NCI-H526 (cell line): ENCODE measurements around the gene TRPV6.
A peak's percentile ranks its signal among the peaks of the same experiment; 100 is the strongest.

Source experiments
- DNase-seq, 2 experiments: peaks; one replicate each; lab custom pipeline; 2025; lab: John Stamatoyannopoulos, UW

The TRPV6 gene

DNA sequence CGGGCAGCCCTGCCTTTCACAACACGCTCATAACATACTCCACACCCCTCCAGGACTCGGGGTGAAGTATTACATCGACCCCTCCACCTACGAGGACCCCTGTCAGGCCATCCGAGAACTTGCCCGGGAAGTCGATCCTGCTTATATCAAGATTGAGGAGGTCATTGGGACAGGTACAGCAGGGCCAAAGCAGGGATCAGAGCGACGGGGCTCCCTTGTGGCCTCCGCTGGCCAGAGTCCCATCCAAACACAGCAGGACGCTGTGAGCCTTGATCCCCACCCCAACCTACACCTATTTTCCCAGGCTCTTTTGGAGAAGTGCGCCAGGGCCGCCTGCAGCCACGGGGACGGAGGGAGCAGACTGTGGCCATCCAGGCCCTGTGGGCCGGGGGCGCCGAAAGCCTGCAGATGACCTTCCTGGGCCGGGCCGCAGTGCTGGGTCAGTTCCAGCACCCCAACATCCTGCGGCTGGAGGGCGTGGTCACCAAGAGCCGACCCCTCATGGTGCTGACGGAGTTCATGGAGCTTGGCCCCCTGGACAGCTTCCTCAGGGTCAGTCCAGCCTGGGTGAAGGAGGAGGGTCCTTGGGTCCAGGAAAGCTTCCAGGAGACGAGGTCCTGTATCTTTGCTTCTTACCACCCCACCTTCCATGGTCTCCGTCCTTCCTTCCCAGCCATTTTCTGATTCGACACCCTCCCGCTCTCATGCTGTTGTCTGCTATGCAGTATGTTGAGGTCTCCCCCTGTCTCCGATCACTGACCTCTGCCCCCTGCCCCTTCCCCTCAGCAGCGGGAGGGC lies 17.2 kb downstream of the TRPV6 start:
- DNase-seq: no peak

DNA sequence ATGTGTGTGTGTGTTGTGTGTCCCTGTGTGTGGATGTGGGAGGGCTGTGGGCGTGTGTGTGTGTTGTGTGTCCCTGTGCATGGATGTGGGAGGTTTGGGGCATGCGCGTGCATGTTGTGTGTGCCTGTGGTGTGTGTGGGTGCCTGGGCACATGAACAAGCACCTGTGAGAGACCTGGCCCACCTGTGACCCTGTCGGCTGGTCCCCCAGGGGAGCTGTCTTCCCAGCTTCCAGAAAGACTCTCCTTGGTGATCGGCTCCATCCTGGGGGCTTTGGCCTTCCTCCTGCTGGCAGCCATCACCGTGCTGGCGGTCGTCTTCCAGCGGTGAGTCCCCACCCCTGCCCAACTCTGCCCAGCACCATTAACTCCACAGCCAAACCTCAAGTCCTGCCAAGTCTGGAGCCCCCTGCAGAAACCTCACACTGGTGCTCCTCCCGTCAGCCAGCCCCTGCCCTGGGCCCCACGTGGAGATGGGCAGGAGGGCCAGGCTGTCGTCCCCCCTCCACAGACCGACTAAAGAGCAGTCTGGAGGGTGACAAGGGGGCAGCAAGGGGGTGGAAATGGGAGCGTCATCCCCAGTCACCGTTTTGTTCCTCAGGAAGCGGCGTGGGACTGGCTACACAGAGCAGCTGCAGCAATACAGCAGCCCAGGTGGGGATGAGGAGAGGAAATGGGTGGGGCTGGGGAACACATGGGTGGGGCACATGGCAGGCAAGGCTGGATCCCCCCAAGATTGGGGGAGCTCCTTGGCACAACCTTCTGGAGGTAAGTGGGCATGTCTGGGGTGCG lies 18.0 kb downstream of the TRPV6 start:
- no peak for DNase-seq

DNA sequence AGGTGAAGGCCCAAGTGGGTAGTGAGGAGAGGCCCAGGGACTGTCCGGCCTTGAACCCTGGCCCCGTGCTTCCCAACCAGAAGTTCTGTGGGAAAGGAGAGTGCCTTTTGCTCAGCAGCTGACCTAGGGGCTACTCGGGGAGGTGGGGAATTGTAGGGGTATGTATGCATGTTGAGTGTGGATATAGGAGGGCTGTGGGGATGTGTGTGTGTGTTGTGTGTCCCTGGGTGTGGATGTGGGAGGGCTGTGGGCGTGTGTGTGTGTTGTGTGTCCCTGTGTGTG lies 18.5 kb downstream of the TRPV6 start:
- DNase-seq: no peak

DNA sequence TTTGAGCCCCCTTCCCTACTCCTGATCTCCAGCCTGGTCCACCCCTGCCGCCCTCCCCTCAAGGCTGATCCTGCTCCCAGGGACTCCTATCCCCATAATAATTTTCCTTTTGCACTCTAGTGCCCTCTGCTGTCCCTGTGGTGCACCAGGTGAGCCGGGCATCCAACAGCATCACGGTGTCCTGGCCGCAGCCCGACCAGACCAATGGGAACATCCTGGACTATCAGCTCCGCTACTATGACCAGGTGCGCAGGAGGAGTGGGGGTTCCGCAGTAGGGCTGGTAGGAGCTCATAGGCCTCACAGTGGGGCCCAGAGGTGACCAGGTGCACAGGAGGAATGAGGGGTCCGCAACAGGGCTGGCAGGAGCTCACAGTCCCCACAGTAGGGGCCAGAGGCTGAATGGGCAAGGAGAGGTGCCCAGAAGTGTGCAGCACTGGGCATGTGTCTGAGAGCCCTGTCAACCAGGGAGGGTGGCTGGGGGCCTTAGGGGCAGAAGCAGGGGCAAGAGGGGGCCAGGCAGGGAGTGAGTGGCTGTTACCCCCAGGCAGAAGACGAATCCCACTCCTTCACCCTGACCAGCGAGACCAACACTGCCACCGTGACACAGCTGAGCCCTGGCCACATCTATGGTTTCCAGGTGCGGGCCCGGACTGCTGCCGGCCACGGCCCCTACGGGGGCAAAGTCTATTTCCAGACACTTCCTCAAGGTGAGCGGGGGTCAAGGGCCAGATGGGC lies 19.0 kb downstream of the TRPV6 start:
- DNase-seq: peak; percentile 9 to 71

DNA sequence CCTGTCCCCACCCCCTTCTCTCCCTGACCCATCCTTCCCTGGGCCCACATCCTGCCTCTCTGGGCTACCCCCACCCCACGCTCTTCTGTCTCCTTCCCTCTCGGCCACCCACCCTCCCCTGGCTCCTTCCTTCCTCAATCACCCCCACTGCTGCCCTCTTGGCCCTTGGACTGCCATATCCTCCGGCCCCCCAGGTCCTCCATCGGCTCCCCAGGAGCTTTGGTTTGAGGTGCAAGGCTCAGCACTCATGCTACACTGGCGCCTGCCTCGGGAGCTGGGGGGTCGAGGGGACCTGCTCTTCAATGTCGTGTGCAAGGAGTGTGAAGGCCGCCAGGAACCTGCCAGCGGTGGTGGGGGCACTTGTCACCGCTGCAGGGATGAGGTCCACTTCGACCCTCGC lies 19.8 kb downstream of the TRPV6 start:
- no peak for DNase-seq

DNA sequence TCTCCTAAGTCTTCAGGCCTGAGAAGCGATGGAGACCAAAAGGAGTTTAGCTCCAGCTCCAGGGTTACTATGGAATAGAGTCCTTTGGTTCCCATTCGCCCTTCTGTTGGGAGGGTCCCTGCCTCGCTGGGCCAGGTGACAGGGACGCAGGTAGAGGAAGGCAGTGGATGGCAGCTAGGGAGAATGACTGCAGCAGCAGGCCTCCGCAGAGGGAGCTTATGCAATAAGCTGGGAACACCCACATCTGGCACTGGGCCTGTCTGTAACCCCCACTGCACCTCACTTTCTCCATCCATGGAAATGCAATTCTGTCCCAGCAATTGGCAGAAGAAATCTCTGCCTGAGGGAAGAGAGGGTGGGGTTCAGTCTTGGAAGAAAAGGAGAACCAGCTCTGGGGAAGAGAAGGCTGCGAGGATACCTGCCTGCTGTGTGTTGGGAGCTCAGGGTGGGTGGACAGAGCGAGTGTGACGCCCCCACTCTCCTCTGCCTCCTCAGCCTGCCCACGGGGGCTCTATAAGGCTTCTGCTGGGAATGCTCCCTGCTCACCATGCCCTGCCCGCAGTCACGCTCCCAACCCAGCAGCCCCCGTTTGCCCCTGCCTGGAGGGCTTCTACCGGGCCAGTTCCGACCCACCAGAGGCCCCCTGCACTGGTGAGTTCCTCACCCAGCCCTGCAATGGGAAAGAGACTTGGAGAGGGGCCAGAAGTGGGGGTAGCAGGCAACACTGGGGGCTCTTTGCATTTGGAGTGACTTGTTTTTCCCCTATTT lies 20.4 kb downstream of the TRPV6 start:
- DNase-seq: no peak

DNA sequence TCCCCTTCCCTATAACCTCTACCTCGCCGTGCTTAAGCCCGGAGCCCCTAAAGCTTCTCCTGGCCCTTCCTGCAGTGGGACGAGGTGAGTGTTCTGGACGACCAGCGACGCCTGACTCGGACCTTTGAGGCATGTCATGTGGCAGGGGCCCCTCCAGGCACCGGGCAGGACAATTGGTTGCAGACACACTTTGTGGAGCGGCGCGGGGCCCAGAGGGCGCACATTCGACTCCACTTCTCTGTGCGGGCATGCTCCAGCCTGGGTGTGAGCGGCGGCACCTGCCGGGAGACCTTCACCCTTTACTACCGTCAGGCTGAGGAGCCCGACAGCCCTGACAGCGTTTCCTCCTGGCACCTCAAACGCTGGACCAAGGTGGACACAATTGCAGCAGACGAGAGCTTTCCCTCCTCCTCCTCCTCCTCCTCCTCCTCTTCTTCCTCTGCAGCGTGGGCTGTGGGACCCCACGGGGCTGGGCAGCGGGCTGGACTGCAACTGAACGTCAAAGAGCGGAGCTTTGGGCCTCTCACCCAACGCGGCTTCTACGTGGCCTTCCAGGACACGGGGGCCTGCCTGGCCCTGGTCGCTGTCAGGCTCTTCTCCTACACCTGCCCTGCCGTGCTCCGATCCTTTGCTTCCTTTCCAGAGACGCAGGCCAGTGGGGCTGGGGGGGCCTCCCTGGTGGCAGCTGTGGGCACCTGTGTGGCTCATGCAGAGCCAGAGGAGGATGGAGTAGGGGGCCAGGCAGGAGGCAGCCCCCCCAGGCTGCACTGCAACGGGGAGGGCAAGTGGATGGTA lies 21.5 kb downstream of the TRPV6 start:
- DNase-seq: no peak

DNA sequence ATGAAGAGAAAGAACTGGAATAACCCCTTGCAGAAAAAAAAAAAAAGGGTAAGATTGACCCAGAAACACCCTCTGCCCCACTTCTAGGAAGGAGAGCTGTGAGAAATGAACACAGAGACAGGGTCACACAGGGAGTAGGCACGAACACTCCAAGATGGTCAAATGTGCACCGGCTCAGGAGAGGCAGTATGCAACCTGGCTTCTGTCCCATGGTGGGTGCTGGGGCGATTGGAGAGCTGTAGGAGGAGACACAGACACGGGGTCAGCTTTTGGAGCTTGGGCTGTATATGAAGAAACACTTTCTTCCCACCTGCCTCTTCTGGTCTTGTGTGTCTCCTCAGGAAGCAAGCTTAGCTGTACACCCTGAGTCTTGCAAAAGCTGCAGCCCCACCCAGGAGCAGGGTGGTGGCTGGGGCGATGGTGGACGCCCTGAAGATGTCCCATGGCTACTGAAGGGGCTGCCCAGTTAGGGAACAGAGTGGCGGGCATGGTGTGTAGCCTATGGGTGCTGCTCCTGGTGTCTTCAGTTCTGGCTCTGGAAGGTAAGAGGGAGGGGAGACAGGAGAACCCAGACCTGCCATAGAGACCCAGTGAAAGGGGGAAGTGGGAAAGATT lies 22.7 kb downstream of the TRPV6 start:
- DNase-seq: no peak

DNA sequence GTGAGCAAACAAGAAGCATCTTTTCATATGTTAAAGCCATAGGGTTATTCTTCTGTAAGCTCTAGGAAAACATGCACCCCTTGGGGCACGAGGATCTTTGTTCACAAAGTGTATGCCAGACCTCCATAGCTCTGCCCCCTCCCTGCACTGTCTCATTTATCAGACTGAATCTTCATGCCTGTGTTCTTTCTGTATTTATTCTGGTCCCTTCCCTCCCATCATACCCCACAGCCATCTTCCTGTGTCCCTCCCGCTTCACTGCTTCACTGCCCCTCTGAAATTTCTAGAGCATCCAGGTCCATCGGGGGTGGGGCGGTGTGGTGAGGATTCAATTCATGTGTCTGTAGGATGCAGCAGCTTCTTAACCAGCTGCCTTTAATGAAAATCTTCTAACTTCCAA lies 23.2 kb downstream of the TRPV6 start:
- no peak for DNase-seq

DNA sequence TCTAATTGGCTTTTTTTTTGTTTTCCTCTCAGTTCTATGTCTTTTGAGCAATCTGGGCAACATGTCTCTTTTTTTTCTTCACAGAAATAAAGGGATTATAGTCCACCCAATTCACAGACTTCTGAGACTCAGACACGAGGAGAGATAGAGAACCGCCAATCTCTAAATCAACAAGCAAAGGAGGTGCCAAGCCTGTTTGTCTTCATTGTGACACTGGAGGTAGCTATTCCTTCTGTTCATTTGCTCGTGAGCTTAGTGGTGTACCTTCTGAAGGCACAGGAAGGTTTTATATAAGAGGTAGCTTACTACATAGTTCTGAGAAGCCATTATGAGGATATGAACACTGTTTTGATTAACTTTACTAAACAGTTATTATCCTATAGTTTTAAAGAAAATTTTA lies 24.6 kb downstream of the TRPV6 start:
- no peak for DNase-seq

DNA sequence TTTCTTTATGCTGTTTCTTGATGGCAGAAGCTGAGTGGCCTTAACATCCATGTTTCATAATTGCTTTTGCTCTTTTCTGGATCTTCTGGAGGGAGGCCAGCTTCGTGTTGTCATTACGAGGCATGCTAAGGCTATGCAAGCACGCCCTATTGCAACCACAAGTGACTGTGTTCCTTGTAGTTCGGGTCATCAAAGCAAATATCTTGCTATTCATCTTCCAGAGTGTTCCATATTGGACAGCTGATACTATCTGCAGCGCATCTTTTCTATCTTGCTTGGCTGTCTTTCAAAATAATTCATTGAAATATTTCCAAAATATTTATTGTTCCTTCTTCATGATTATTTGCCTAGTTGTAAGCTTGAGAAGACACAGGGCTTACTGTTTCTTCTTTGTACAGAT lies 25.7 kb downstream of the TRPV6 start:
- DNase-seq: no peak

DNA sequence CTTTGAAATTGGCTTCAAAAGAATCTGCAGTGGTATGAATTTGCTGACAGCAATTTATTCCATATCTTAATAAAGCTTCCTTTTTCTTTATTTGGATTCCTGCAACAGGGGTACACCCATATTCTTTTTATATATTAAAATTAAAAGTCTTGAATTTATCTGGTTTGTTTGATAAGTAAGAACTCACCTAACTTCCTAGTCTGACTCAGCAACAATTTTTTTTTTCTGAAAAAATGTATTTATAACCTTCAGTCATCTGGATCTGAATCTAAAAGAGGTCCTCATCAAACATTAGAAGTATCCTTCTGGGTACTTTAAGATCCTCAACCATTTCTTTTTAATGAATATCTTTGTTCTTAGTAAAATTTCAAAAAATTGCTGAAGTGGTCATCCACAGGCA lies 26.1 kb downstream of the TRPV6 start:
- no peak for DNase-seq

DNA sequence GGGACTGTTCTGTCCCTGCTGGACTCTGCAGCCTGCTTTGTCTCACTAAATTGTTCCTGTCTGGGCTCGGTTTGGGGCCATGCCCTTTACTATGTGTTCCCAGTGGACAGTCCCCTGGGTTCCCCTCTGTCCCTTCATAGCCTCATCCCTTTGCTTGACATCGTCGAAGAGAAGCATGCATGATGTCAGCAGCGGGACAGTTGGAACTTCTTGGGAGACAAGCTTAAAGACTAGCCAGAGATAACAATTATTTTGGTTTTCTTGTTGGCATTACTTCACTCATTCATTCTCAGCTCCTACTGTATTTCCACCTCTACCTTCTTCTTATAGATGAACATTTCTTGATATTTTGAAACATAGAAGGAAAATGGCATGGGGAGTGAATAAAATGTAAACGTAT lies 27.9 kb downstream of the TRPV6 start:
- no peak for DNase-seq

DNA sequence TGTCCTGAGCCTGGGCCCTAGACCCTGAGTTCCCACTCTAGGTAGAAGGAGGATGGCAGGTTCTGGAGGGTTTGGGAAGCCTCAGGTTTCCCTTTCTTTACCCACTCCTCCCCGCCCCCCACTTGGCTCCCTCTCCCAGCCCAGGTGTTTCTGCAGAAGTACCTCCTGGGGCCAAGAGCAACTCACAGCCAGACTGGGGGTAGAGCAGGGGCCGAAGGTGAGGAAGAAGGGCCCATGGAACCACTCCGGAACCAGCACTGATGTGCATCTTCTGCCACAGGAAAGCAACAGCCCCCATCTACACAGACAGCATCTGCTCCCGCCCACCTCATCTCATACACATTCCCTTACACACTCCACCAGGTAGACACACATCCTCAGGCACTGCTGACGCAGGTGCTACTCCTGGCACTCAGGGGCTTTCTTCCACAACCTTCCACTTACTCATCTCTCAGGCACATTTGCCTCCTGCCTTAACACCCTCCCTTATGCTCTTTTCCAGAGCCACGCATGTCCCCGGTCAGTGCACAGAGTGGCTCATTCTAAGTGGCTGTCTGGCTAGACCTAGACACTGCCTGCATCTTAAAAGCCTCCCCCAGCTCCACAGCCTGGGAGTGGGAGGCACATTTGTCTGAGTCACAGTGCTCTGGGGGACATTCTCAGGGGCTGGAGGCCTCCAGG lies 28.8 kb downstream of the TRPV6 start:
- DNase-seq: no peak

DNA sequence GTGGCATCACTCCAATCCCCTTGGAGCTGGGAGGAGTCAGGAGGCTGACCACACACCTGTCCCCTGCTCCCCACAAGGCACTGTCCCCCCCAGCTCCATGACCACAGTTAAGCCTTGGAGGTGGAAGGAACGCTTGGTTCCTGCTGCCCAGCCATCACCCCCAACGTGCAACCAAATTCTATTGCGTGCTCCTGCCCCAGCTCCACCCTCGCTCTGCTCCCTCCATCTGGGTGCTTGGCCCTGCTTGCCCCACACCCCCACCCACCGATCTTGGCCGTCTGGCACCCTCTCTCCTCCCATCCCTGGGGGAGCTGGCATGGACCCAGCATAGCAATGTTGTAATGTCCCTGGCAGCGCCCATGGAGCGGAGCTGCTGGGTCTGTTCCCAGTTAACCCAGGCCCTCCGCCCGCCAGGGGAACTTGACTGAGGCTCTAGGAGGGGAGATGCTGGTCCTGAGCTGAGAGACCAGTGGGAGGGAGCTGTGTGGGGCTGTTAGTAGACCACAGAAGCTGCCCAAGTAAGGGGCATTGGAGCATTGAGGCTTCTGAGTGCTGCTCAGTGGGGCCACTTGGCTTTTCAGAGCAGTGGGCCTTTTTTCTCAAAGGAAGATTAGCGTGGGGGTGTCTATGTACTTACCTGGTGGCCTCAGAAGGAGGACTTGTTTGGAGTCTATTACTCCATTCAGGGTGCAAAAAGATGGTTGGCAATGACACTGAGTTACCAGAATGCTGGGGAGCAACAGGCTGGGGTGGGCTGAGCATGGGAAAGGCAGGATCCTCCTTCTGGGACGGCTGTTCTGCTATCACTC lies 29.6 kb downstream of the TRPV6 start:
- no peak for DNase-seq

DNA sequence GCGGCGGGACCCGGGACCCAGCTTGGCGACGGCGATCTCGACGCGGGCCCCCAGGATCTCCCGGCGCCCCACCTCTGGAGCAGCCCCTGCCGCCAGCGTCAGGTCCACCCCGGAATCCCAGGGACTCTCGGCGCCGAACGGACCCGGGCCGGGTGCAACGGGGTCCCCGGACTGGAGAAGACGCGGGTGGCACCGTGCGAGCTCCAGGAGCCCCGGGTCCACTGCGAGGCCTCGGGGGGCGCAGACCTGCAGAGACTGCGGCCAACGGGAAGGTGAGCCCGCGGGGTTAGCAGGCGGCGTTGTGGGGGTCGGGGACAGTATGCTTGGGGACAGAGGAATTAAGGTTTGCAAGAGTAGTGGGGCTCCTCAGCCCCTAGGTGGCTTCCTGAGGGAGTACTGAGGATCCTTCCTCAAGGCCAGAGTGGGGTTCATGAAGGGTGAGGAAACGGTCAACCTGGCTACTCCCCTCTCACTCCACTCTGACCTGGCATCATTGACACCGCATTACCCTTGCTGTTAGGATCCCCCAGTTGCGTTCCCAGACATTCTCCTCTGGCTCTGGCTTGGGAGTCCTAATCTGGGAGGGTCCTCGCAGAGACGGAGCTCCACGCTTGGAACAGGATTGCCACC lies 30.3 kb downstream of the TRPV6 start:
- no peak for DNase-seq

DNA sequence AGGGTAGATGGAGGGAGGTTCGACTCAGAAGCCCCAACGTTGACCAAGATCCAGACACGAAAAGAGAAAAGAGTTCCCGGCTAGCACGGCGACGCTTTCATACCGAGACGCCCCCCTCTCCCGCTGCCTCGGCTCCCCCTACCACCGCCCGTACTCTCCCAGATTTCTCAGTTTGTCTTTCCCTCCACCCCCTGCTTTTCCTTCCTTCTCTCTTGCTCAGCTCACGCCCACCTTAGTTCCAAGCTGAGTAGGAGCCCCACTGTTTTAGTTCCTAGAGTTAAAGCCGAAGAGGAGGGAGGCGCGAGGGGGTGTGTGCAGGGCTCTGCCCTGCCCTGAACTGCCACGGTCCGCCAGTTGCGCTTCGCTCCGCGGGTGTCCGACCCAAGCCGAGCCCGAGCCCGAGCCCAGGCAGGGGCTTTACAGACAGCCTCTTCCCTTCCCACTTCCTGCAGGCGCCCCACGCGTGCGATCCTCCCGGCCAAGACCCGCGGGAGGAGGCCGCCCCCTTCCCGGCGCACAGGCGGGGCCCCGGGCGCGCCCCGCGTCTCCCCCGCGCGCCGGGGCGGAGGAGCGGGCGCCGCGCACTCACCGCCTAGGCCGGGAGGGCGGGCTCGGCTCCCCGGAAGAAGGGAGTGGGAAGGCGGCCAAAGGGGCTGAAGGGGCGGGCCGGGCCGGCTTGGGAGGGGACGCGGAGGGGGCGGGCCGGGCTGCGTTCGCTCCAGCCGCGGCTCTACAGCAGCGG lies 31.0 kb downstream of the TRPV6 start, which contains the start of gene EPHB6:
EPHB6 (plus strand) TSS at position 705 of the 742 bp plus-strand sequence. CDS start 8,152 bp downstream, outside the sequence.
- peak in 1 of 2 experiments; percentile 72 for DNase-seq

DNA sequence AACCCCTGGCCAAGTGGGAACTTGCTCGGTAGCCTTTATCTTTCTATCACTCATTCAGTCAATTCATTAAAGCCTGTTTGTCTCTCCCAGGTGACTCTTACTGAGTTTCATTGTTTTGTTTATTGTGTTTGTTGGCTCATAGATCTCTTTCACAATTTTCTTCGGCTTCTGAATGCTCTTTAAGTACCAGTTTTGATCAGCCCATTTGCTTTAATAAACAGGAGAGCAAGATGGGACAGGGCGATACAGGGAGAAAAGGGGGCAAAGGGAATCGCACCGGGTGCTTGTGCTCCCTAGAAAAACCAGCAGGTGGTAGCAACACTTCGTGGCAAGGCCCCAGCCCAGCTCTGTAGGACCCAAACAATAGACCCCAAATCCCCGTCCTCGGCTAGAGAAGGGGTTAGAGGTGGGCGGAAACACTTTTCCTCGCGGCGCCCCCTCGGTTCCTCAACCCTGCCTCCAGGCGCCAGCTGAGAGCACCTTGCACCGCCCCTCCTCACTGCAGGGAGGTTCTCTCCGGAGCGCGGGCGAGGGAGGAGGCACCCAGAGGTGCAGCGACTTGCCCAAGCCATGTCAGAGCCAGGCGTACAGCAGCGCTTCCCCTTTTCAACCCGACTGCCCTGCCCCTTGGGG lies 31.7 kb downstream of the TRPV6 start:
- peak; percentile 58 to 85 for DNase-seq
